Mesenchymal stem cell (in vitro differentiated cells and primary cell): ENCODE data around the gene RNF157.

Experiments used
- DNase-seq: peaks from one replicate; pipeline ENCODE4 v3.0.0-alpha.2; 2013
- H2AFZ ChIP-seq: one replicate; pipeline ENCODE4 v1.6.1; 2013; ENCODE audit warnings: low read depth, mild to moderate bottlenecking, control low read depth, inconsistent platforms, low read length, moderate library complexity
- H2AK5ac ChIP-seq: 2 replicates; pipeline ENCODE4 v1.6.1; 2013; ENCODE audit warnings: low read length, moderate library complexity, mild to moderate bottlenecking, inconsistent platforms; ENCODE audit not compliant: severe bottlenecking
- H2BK120ac ChIP-seq: one replicate; pipeline ENCODE4 v1.6.1; 2013; ENCODE audit warnings: low read depth, mild to moderate bottlenecking, inconsistent platforms, low read length, moderate library complexity
- H2BK12ac ChIP-seq, 2 experiments: one replicate each; pipeline ENCODE4 v1.6.1; 2013; ENCODE audit warnings: inconsistent platforms in 2 of 2, low read length in 2 of 2, mild to moderate bottlenecking in 2 of 2, moderate library complexity in 2 of 2, control low read depth in 1 of 2
- H2BK15ac ChIP-seq: one replicate; pipeline ENCODE4 v1.6.1; 2013; ENCODE audit warnings: mild to moderate bottlenecking, low read depth, inconsistent platforms; ENCODE audit not compliant: poor library complexity, severe bottlenecking
- H2BK5ac ChIP-seq: 2 replicates; pipeline ENCODE4 v1.6.1; 2013; ENCODE audit warnings: low read depth, mild to moderate bottlenecking, low read length, control low read depth, inconsistent platforms; ENCODE audit not compliant: poor library complexity, severe bottlenecking
- H3K14ac ChIP-seq, 2 experiments: one replicate each; pipeline ENCODE4 v1.6.1; 2013; ENCODE audit warnings: inconsistent platforms in 2 of 2, low read length in 2 of 2, control low read depth in 1 of 2, mild to moderate bottlenecking in 1 of 2, moderate library complexity in 1 of 2
- H3K18ac ChIP-seq, 2 experiments: one replicate each; pipeline ENCODE4 v1.6.1; 2013; ENCODE audit warnings: inconsistent platforms in 2 of 2, low read length in 2 of 2, control low read depth in 1 of 2, low read depth in 1 of 2, mild to moderate bottlenecking in 1 of 2
- H3K23ac ChIP-seq, 2 experiments: one replicate each; pipeline ENCODE4 v1.6.1; 2013; ENCODE audit warnings: inconsistent platforms in 2 of 2, low read length in 2 of 2, mild to moderate bottlenecking in 2 of 2, moderate library complexity in 2 of 2, control low read depth in 1 of 2
- H3K27ac ChIP-seq: 2 replicates; pipeline ENCODE4 v1.5.1; 2013; ENCODE audit warnings: mild to moderate bottlenecking, moderate library complexity, low read length, control low read depth, inconsistent platforms; ENCODE audit not compliant: poor library complexity, severe bottlenecking
- H3K27me3 ChIP-seq, 2 experiments: 2 replicates each; pipeline versions ENCODE4 v1.6.1 to v1.7.0; 2013; ENCODE audit warnings: low read length in 2 of 2, mild to moderate bottlenecking in 2 of 2, moderate library complexity in 2 of 2, control low read depth in 1 of 2, inconsistent platforms in 1 of 2; ENCODE audit not compliant: control insufficient read depth in 1 of 2, insufficient read depth in 1 of 2
- H3K36me3 ChIP-seq, 2 experiments: 2 replicates each; pipeline versions ENCODE4 v1.6.1 to v1.7.0; 2013; ENCODE audit warnings: low read length in 2 of 2, control low read depth in 1 of 2, inconsistent platforms in 1 of 2, low read depth in 1 of 2, mild to moderate bottlenecking in 1 of 2; ENCODE audit not compliant: insufficient read depth in 2 of 2, control insufficient read depth in 1 of 2
- H3K4ac ChIP-seq, 2 experiments: one replicate each; pipeline ENCODE4 v1.6.1; 2013; ENCODE audit warnings: inconsistent platforms in 2 of 2, low read length in 2 of 2, mild to moderate bottlenecking in 2 of 2, moderate library complexity in 2 of 2, control low read depth in 1 of 2, low read depth in 1 of 2
- H3K4me1 ChIP-seq: 2 replicates; pipeline ENCODE4 v1.6.1; 2013; ENCODE audit warnings: low read depth, low read length, control low read depth; ENCODE audit not compliant: control insufficient read depth, insufficient read depth
- H3K4me2 ChIP-seq: 2 replicates; pipeline ENCODE4 v1.6.1; 2013; ENCODE audit warnings: low read length, mild to moderate bottlenecking, inconsistent platforms; ENCODE audit not compliant: poor library complexity, severe bottlenecking
- H3K4me3 ChIP-seq, 2 experiments: 2 replicates each; pipeline versions ENCODE4 v1.5.1 to v1.7.0; 2013; ENCODE audit warnings: low read length in 2 of 2, mild to moderate bottlenecking in 2 of 2, control low read depth in 1 of 2, low read depth in 1 of 2; ENCODE audit not compliant: insufficient read depth in 1 of 2
- H3K79me1 ChIP-seq: replicated peaks from 2 replicates; pipeline ENCODE4 v1.6.1; 2013; ENCODE audit warnings: mild to moderate bottlenecking, control low read depth, low read length, inconsistent platforms; ENCODE audit not compliant: poor library complexity, severe bottlenecking
- H3K9ac ChIP-seq: 2 replicates; pipeline ENCODE4 v1.7.0; 2013; ENCODE audit warnings: mild to moderate bottlenecking, low read length, moderate library complexity
- H3K9me3 ChIP-seq: 2 replicates; pipeline ENCODE4 v1.7.0; 2013; ENCODE audit warnings: mild to moderate bottlenecking, low read length; ENCODE audit not compliant: control insufficient read depth
- H4K8ac ChIP-seq: one replicate; pipeline ENCODE4 v1.6.1; 2013; ENCODE audit warnings: inconsistent platforms, mild to moderate bottlenecking, low read length, moderate library complexity
- H4K91ac ChIP-seq: one replicate; pipeline ENCODE4 v1.6.1; 2013; ENCODE audit warnings: mild to moderate bottlenecking, low read length, inconsistent platforms
- WGBS: methylation state at CpG from one replicate; pipeline ENCODE4 v1.1.7; 2013; ENCODE audit warnings: mixed read lengths; 5-methylcytosine and 5-hydroxymethylcytosine counted together

RNF157 gene

GRCh38 chr17:76164331-76164730 lies 76.0 kb downstream of the RNF157 start:
- H3K4ac ChIP-seq: no peak overlapping the region
- no peak overlapping the region for H3K9ac ChIP-seq
- no peaks in the 10 kb centered on the region for H3K27me3 ChIP-seq
- no peaks in the 10 kb centered on the region for H3K79me1 ChIP-seq
- H2AK5ac ChIP-seq: no peak overlapping the region
- no peak overlapping the region for H2BK15ac ChIP-seq
- H2BK120ac ChIP-seq: no peak overlapping the region
- WGBS: 95% methylated on average over 1 of the region's 2 CpGs
- H4K8ac ChIP-seq: no peak overlapping the region
- no peaks in the 10 kb centered on the region for H3K9me3 ChIP-seq
- peaks cover 7% of the 10 kb centered on the region for H3K4me1 ChIP-seq
- H3K18ac ChIP-seq: no peak overlapping the region
- peaks cover 0 to 7% of the 10 kb centered on the region in 2 experiments for H3K36me3 ChIP-seq
- no peak overlapping the region for H3K4me2 ChIP-seq
- no peak for DNase-seq
- no peak overlapping the region for H2BK5ac ChIP-seq
- H4K91ac ChIP-seq: no peak overlapping the region
- no peak overlapping the region for H2BK12ac ChIP-seq
- no peak overlapping the region for H3K14ac ChIP-seq
- no peak overlapping the region for H3K23ac ChIP-seq
- H3K4me3 ChIP-seq: no peak overlapping the region
- no peak overlapping the region for H3K27ac ChIP-seq
- H2AFZ ChIP-seq: no peak overlapping the region

- Histone ChIP-seq H2BK15ac (no peak overlapping the region), H3K9ac (no peak overlapping the region), H3K4ac (no peak overlapping the region), H3K27ac (no peak overlapping the region), H3K4me1 (peaks cover 7% of the 10 kb centered on the region), H3K27me3 (no peaks in the 10 kb centered on the region), H3K4me3 (no peak overlapping the region), H2AK5ac (no peak overlapping the region), H3K4me2 (no peak overlapping the region), H2AFZ (no peak overlapping the region), H3K9me3 (no peaks in the 10 kb centered on the region), H2BK12ac (no peak overlapping the region), H3K14ac (no peak overlapping the region), H3K79me1 (no peaks in the 10 kb centered on the region), H2BK5ac (no peak overlapping the region), H4K8ac (no peak overlapping the region), H4K91ac (no peak overlapping the region), H3K23ac (no peak overlapping the region), H2BK120ac (no peak overlapping the region), H3K36me3 (peaks cover 0 to 10% of the 10 kb centered on the region in 2 experiments), H3K18ac (no peak overlapping the region)
- 96% methylated on average over 3 of the region's 4 CpGs for WGBS
- no peak for DNase-seq
These were observed 76.4 kb downstream of the RNF157 start for GRCh38 chr17:76163919-76164318.

- Histone ChIP-seq H2BK5ac (no peak overlapping the region), H2BK120ac (no peak overlapping the region), H2AFZ (no peak overlapping the region), H2BK15ac (no peak overlapping the region), H3K4me3 (no peak overlapping the region), H3K14ac (peak overlapping the region in 1 of 2 experiments; percentile 49), H3K18ac (no peak overlapping the region), H3K9me3 (no peaks in the 10 kb centered on the region), H3K79me1 (no peaks in the 10 kb centered on the region), H3K4ac (no peak overlapping the region), H3K9ac (no peak overlapping the region), H3K4me1 (peaks cover 7% of the 10 kb centered on the region), H3K36me3 (peaks cover 0 to 14% of the 10 kb centered on the region in 2 experiments), H3K23ac (no peak overlapping the region), H3K27me3 (peaks cover 0 to 7% of the 10 kb centered on the region in 2 experiments), H2AK5ac (peak overlapping the region; percentile 95), H2BK12ac (no peak overlapping the region), H3K27ac (peak overlapping the region; percentile 78), H4K91ac (no peak overlapping the region), H3K4me2 (no peak overlapping the region), H4K8ac (no peak overlapping the region)
- 95% methylated on average over 20 of the region's 20 CpGs for WGBS
- no peak for DNase-seq
These were observed 78.5 kb downstream of the RNF157 start for GRCh38 chr17:76161619-76162266.

- H2BK15ac ChIP-seq: no peak overlapping the region
- H3K36me3 ChIP-seq: peaks cover 0 to 17% of the 10 kb centered on the region in 2 experiments
- no peak overlapping the region for H3K23ac ChIP-seq
- no peak overlapping the region for H2AFZ ChIP-seq
- H3K14ac ChIP-seq: no peak overlapping the region
- H4K8ac ChIP-seq: no peak overlapping the region
- H3K18ac ChIP-seq: no peak overlapping the region
- no peak for DNase-seq
- H3K27ac ChIP-seq: peak overlapping the region; percentile 78
- 94% methylated on average over 8 of the region's 8 CpGs for WGBS
- no peak overlapping the region for H3K4me3 ChIP-seq
- H3K9me3 ChIP-seq: no peaks in the 10 kb centered on the region
- no peak overlapping the region for H3K9ac ChIP-seq
- no peak overlapping the region for H4K91ac ChIP-seq
- peaks cover 7% of the 10 kb centered on the region for H3K4me1 ChIP-seq
- no peak overlapping the region for H2BK5ac ChIP-seq
- no peak overlapping the region for H3K4ac ChIP-seq
- no peak overlapping the region for H2BK120ac ChIP-seq
- no peak overlapping the region for H2AK5ac ChIP-seq
- peaks cover 0 to 13% of the 10 kb centered on the region in 2 experiments for H3K27me3 ChIP-seq
- no peaks in the 10 kb centered on the region for H3K79me1 ChIP-seq
- H2BK12ac ChIP-seq: no peak overlapping the region
- H3K4me2 ChIP-seq: peak overlapping the region; percentile 28
These were observed 79.3 kb downstream of the RNF157 start for GRCh38 chr17:76160896-76161528.
